Endothelial cell of umbilical vein (primary cell): ENCODE data around the gene OOSP4A. TPM values are rescaled to one million over a fixed set of nuclear protein-coding genes. Genes with fewer than 3 reads are reported as not detected.

ENCODE experiments used
- BruUV-seq: library from RNA; stranded (reverse); fragments of 400-500 nt; replicated peaks from 2 replicates; lab custom pipeline; 2021; lab: Mats Ljungman, UMichigan
- CTCF ChIA-PET: fragments of 300-600, 350-600 bp; sonication (Branson Sonifier 250); formaldehyde crosslinking; loops from one replicate; lab custom pipeline; 2021; ENCODE audit warnings: antibody characterized with exemption, inconsistent platforms; lab: Charles Lee
- POLR2A ChIA-PET: fragments of 300-600, 350-600 bp; sonication (Branson Sonifier 250); formaldehyde crosslinking; loops from one replicate; lab custom pipeline; 2021; ENCODE audit warnings: antibody characterized with exemption, inconsistent platforms; lab: Charles Lee
- DNase-seq: peaks from one replicate; pipeline ENCODE4 v3.0.0-alpha.2; 2011; ENCODE audit warnings: low read depth, low spot score
- FAIRE-seq: peaks from 2 replicates; lab custom pipeline; 2011; peaks lifted over from hg19 to GRCh38; lab: Jason Lieb, UNC
- H2AFZ ChIP-seq: 2 replicates; pipeline ENCODE4 v1.6.0; 2012; ENCODE audit warnings: low read depth, low read length, control low read depth, inconsistent platforms
- H3K27ac ChIP-seq: 2 replicates; pipeline ENCODE4 v1.5.1; 2011; ENCODE audit warnings: low read depth, mild to moderate bottlenecking, control low read depth, low read length, moderate library complexity; ENCODE audit not compliant: insufficient read depth
- H3K27me3 ChIP-seq, 2 experiments: 2 replicates each; pipeline versions ENCODE4 v1.6.0 to v1.6.1; 2011; ENCODE audit warnings: low read length in 2 of 2, mixed read lengths in 1 of 2; ENCODE audit not compliant: control insufficient read depth in 2 of 2, insufficient read depth in 2 of 2
- H3K36me3 ChIP-seq, 2 experiments: 2 replicates in 1 of 2; 3 replicates in 1 of 2; pipeline ENCODE4 v1.5.1; 2011; ENCODE audit warnings: low read length in 2 of 2, mild to moderate bottlenecking in 1 of 2, moderate library complexity in 1 of 2; ENCODE audit not compliant: control insufficient read depth in 2 of 2, insufficient read depth in 2 of 2; ENCODE audit errors: extremely low read depth in 1 of 2
- H3K4me1 ChIP-seq: 3 replicates; pipeline ENCODE4 v1.5.1; 2011; ENCODE audit warnings: mild to moderate bottlenecking, low read length; ENCODE audit not compliant: control insufficient read depth, insufficient read depth; ENCODE audit errors: extremely low read depth
- H3K4me2 ChIP-seq: 2 replicates; pipeline ENCODE4 v1.6.1; 2011; ENCODE audit warnings: low read length, control low read depth, mixed read lengths; ENCODE audit not compliant: insufficient read depth
- H3K4me3 ChIP-seq, 3 experiments: fragments of 200-600 bp in 1 of 3; sonication (generic), shearing (Covaris generic) in 1 of 3; replicated peaks in 1 of 3; 2 replicates each; pipeline ENCODE4 v1.5.1; 2011 to 2016; ENCODE audit warnings: control low read depth in 3 of 3, low read length in 3 of 3, mild to moderate bottlenecking in 2 of 3, inconsistent platforms in 1 of 3, low read depth in 1 of 3, moderate library complexity in 1 of 3; ENCODE audit not compliant: insufficient read depth in 1 of 3
- H3K79me2 ChIP-seq: 2 replicates; pipeline ENCODE4 v1.6.0; 2012; ENCODE audit warnings: low read length, inconsistent platforms; ENCODE audit not compliant: control insufficient read depth, insufficient read depth
- H3K9ac ChIP-seq: replicated peaks from 2 replicates; pipeline ENCODE3; 2011; ENCODE audit warnings: low read length, control low read depth; ENCODE audit not compliant: insufficient read depth; ENCODE audit errors: extremely low read depth
- H3K9me1 ChIP-seq: replicated peaks from 3 replicates; pipeline ENCODE4 v1.6.0; 2011; ENCODE audit warnings: mild to moderate bottlenecking, low read length; ENCODE audit not compliant: control insufficient read depth, insufficient read depth; ENCODE audit errors: extremely low read depth
- H3K9me3 ChIP-seq: replicated peaks from 2 replicates; pipeline ENCODE4 v1.5.1; 2012; ENCODE audit warnings: low read length, inconsistent platforms; ENCODE audit not compliant: control insufficient read depth, insufficient read depth
- H4K20me1 ChIP-seq: replicated peaks from 2 replicates; pipeline ENCODE3; 2011; ENCODE audit warnings: mild to moderate bottlenecking, low read length; ENCODE audit not compliant: control insufficient read depth, insufficient read depth; ENCODE audit errors: extremely low read depth
- CTCF ChIP-seq, 2 donors: IDR thresholded peaks; 1 replicate in 1 of 2; 2 replicates in 1 of 2; pipeline ENCODE4 v1.5.1; 2011; ENCODE audit warnings: low read length in 2 of 2, mild to moderate bottlenecking in 2 of 2, moderate library complexity in 2 of 2, control low read depth in 1 of 2, inconsistent platforms in 1 of 2, low read depth in 1 of 2; ENCODE audit not compliant: insufficient read depth in 1 of 2; ENCODE audit errors: extremely low read depth in 1 of 2
- EZH2 ChIP-seq: IDR thresholded peaks from 2 replicates; pipeline ENCODE4 v1.6.1; 2012; ENCODE audit warnings: borderline replicate concordance, low read depth, mild to moderate bottlenecking, moderate library complexity, low read length, inconsistent platforms; ENCODE audit not compliant: severe bottlenecking
- FOS ChIP-seq: IDR thresholded peaks from 2 replicates; pipeline ENCODE4 v1.6.1; 2011; ENCODE audit warnings: mild to moderate bottlenecking, low read length, moderate library complexity, borderline replicate concordance; ENCODE audit not compliant: insufficient read depth
- GATA2 ChIP-seq: IDR thresholded peaks from 2 replicates; pipeline ENCODE4 v1.7.0; 2011; ENCODE audit warnings: low read depth, mild to moderate bottlenecking, moderate library complexity, mixed read lengths, low read length; ENCODE audit not compliant: insufficient read length, insufficient read depth
- JUN ChIP-seq: IDR thresholded peaks from 2 replicates; pipeline ENCODE4 v1.6.1; 2011; ENCODE audit warnings: borderline replicate concordance, low read depth; ENCODE audit not compliant: insufficient read length, insufficient read depth
- MAX ChIP-seq: IDR thresholded peaks from 2 replicates; pipeline ENCODE4 v1.6.1; 2011; ENCODE audit not compliant: insufficient read depth, insufficient read length
- MYC ChIP-seq: IDR thresholded peaks from one replicate; pipeline ENCODE4 v1.6.1; 2011; ENCODE audit warnings: mild to moderate bottlenecking, low read depth, low read length
- POLR2A ChIP-seq: IDR thresholded peaks from 2 replicates; pipeline ENCODE4 v1.6.1; 2012; ENCODE audit warnings: low read depth, mild to moderate bottlenecking, control low read depth, low read length
- POLR2AphosphoS5 ChIP-seq: IDR thresholded peaks from 2 replicates; pipeline ENCODE4 v1.6.1; 2012; ENCODE audit warnings: low read depth, mild to moderate bottlenecking, control low read depth, low read length, moderate library complexity; ENCODE audit not compliant: insufficient read depth
- dilution Hi-C: fragments of 300-500 bp; cut with MboI; formaldehyde crosslinking; loops from one replicate; pipeline ENCODE4 v1.15.0; 2019; ENCODE audit warnings: low sequenced_read_pairs; ENCODE audit not compliant: extremely low pct_ligation_motif_present
- intact Hi-C: fragments of 100-400 bp; cut with micrococcal nuclease; formaldehyde crosslinking; loops from one replicate; pipeline ENCODE4 v1.10.0; 2022
- polyA plus RNA-seq, 4 experiments: library from polyadenylated mRNA; depleted of rRNA in 3 of 4; stranded (reverse) in 3 of 4; unstranded in 1 of 4; fragments of >200 nt; gene quantifications; 2 replicates each; pipeline versions ENCODE4 v1.2.1 to v1.2.3, GENCODE V29; 2011 to 2012; ENCODE audit warnings: missing spikeins in 1 of 4
- total RNA-seq: library from RNA; stranded (reverse); gene quantifications from 2 replicates; pipeline ENCODE4 v1.2.3, GENCODE V29; 2021

OOSP4A gene
- total and polyA plus RNA-seq, 2 donors (not counting 3 experiments of a cell fraction or from before 2014, with no cell fraction given): not detected

- intact Hi-C loops (no loop called here), dilution Hi-C loops (no loop called here)
- Histone ChIP-seq H3K9me3 (no peaks in the 10 kb centered on the region), H3K9me1 (no peaks in the 10 kb centered on the region), H3K9ac (no peak overlapping the region), H3K79me2 (no peaks in the 10 kb centered on the region), H3K4me2 (no peak overlapping the region), H3K27ac (no peak overlapping the region), H3K4me3 (no peak overlapping the region), H2AFZ (no peak overlapping the region), H4K20me1 (no peaks in the 10 kb centered on the region), H3K27me3 (peaks cover 0 to 3% of the 10 kb centered on the region in 2 experiments), H3K4me1 (no peaks in the 10 kb centered on the region), H3K36me3 (no peaks in the 10 kb centered on the region)
- FAIRE-seq (no peak), DNase-seq (no peak)
- BruUV-seq: no TSS peak
- POLR2A ChIA-PET: no interaction called here
- TF ChIP-seq MYC: no peak
- no peak for TF ChIP-seq FOS
- TF ChIP-seq JUN: no peak
- no peak for TF ChIP-seq EZH2
- no peak for TF ChIP-seq CTCF (IDR thresholded peaks at IDR 0.05; ENCODE audit: extremely low read depth in 1 of 2, insufficient read depth in 1 of 2, low read depth in 1 of 2, low read length in 2 of 2)
- TF ChIP-seq POLR2A: no peak
- no peak for TF ChIP-seq POLR2AphosphoS5
- no peak for TF ChIP-seq GATA2
- TF ChIP-seq MAX: no peak
- CTCF ChIA-PET: no interaction called here
These were observed 54.2 kb downstream of the OOSP4A start for GRCh38 chr11:60018058-60018457.

Other genes with a start within 250 kb of the OOSP4A start
- gene STX3, start 208.7 kb upstream of the OOSP4A start, total RNA-seq: 45.5 and 49.7 TPM in 2 replicates
- 38.0 and 40.3 TPM in 2 replicates for gene STX3, start 208.7 kb upstream of the OOSP4A start, polyA plus RNA-seq
- 60.3 and 63.9 TPM in 2 replicates for gene MRPL16, start 153.3 kb upstream of the OOSP4A start, total RNA-seq
- 60.9 and 84.0 TPM in 2 replicates for gene MRPL16, start 153.3 kb upstream of the OOSP4A start, polyA plus RNA-seq
- gene CBLIF, start 118.5 kb upstream of the OOSP4A start, total RNA-seq: not detected in 2 replicates
- not detected in 2 replicates for gene CBLIF, start 118.5 kb upstream of the OOSP4A start, polyA plus RNA-seq
- gene TCN1, start 97.5 kb upstream of the OOSP4A start, total RNA-seq: not detected in 2 replicates
- gene TCN1, start 97.5 kb upstream of the OOSP4A start, polyA plus RNA-seq: not detected in 2 replicates
- not detected in 2 replicates for gene OOSP3, start 85.3 kb upstream of the OOSP4A start, total RNA-seq
- gene OOSP3, start 85.3 kb upstream of the OOSP4A start, polyA plus RNA-seq: not detected in 2 replicates
- not detected in 2 replicates for gene OOSP1, start 25.6 kb upstream of the OOSP4A start, total RNA-seq
- gene OOSP1, start 25.6 kb upstream of the OOSP4A start, polyA plus RNA-seq: 0.11 TPM in 1 of 2 replicates, not detected in the other
- not detected in 2 replicates for gene OOSP4B, start 53.1 kb downstream of the OOSP4A start, total RNA-seq
- not detected in 2 replicates for gene OOSP4B, start 53.1 kb downstream of the OOSP4A start, polyA plus RNA-seq
- gene OOSP2, start 76.4 kb downstream of the OOSP4A start, total RNA-seq: not detected in 2 replicates
- not detected in 2 replicates for gene OOSP2, start 76.4 kb downstream of the OOSP4A start, polyA plus RNA-seq
- gene MS4A3, start 92.6 kb downstream of the OOSP4A start, total RNA-seq: not detected in 2 replicates
- gene MS4A3, start 92.6 kb downstream of the OOSP4A start, polyA plus RNA-seq: not detected in 2 replicates
- not detected in 2 replicates for gene MS4A2, start 124.6 kb downstream of the OOSP4A start, total RNA-seq
- not detected in 2 replicates for gene MS4A2, start 124.6 kb downstream of the OOSP4A start, polyA plus RNA-seq
- 2.7 and 2.9 TPM in 2 replicates for gene MS4A6A, start 219.1 kb downstream of the OOSP4A start, total RNA-seq
- 4.8 and 5.0 TPM in 2 replicates for gene MS4A6A, start 219.1 kb downstream of the OOSP4A start, polyA plus RNA-seq